GM19328 (cell line): ENCODE results near the gene SCARB1.

Experiments
- ATAC-seq: cut with Tn5 transposase; IDR thresholded peaks from one replicate; pipeline ENCODE4 v1.9.1; 2021; ENCODE audit warnings: mild to moderate bottlenecking, moderate library complexity; ENCODE audit not compliant: unreplicated experiment

SCARB1 gene

GRCh38 chr12:124762791-124763593 is 100.7 kb downstream of the SCARB1 start:
- ATAC-seq = no peak

- ATAC-seq = no peak
These were observed 101.3 kb downstream of the SCARB1 start for GRCh38 chr12:124762384-124762783.

GRCh38 chr12:124761871-124762270 is 101.8 kb downstream of the SCARB1 start:
- no peak for ATAC-seq

DNA sequence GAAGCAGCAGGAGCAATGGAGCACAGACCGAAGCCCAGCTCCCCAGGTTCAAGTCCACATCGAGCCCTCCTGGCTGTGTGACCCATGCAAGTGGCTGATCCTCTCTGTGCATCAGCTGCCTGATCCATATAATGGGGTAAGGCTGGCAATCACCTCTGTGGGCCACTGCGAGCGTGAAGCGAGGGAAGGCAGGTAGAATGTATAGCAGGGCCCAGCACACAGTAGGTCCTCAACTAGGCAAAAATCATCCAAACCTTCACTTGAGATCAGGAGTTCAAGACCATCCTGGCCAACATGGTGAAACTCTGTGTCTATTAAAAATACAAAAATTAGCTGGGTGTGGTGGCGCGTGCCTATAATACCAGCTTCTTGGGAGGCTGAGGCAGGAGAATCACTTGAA is 102.6 kb downstream of the SCARB1 start:
- ATAC-seq = no peak

DNA sequence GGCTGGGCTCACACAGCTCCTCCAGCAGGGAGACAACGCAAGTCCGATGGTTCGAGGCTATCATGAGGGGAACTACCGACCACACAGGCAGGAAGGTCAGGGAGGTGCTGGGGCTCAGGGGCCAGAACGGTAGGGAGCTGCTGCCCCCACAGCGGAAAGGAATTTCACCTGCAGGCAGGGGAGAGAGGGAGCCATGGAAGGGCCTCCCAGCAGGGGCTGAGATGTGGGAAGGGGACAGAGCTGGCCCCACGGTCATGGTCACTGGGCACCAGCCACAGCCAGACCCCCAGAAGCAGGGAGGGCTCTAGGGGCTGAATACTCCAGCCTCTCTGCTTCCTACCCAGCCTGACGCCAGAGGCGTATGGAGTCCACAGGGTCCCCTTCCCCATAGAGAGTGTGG is 103.1 kb downstream of the SCARB1 start:
- ATAC-seq = no peak

- ATAC-seq = no peak
These were observed 103.7 kb downstream of the SCARB1 start for GRCh38 chr12:124759841-124760503.

- no peak for ATAC-seq
These were observed 105.1 kb downstream of the SCARB1 start for GRCh38 chr12:124758266-124759220.

- ATAC-seq = no peak
These were observed 106.3 kb downstream of the SCARB1 start for GRCh38 chr12:124757329-124757728.

GRCh38 chr12:124756760-124757159 is 106.9 kb downstream of the SCARB1 start:
- no peak for ATAC-seq

- ATAC-seq = no peak
These were observed 107.5 kb downstream of the SCARB1 start for GRCh38 chr12:124756166-124756565.

- no peak for ATAC-seq
These were observed 107.9 kb downstream of the SCARB1 start for GRCh38 chr12:124755801-124756148.

DNA sequence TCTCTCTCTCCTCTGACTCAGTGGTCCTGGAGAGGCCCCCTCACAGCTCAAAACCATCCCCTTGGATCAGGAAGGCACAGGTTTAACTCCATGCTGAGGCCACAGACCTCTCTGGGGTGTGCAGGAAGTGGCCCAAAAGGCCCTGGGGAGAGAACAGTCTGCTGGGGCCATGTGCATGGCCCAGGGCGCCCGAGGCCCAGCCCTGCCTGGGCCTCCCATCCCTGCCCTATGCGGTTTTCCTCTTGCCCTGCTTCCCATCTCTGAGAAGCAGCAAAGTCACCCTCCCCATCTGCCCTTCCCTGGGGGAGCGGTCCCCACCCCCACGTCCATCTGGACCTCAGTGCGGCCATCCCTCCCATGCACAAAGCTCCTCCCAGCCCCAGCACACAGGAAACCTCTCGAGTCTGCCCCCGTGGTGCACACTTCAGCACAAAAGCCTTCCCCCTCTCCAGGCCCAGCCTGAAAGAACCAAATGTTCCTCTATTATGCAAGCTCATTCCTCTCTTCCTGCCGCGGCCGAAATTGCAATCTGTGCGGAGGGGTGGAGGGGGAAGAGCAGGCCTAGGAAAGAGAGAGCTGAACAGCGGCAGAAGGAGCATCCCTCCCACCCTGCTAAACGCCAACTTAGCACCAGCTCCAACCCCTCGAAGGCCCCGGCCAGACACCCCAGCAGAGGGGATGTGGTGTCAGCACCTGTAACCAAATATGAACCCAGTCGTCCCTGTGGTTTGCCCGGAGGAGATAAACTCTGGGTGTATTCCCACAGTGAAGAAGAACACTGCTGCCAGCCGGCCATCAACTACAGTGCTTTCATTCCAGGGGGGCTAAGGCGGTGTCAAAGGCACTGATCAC is 108.5 kb downstream of the SCARB1 start:
- no peak for ATAC-seq

- no peak for ATAC-seq
These were observed 109.2 kb downstream of the SCARB1 start for GRCh38 chr12:124754491-124754890.

DNA sequence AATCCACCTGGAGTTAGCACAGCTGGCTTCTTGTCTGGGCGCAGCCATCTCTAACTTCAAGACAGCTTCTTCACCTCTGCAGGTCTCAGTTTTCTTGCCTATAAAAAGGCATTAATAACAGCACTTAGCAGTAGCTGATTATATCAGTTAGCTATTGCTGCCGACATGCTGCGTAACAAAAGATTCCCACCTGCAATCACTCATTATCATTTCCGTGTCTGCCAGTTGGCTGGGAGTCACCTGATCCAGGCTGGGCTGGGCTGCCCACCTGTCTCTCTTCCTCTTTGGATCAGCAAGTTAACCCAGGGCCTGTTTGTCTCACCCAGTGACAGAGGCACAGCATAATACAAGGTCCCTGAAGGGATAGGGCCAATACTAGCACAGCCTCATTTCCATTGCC is 109.7 kb downstream of the SCARB1 start:
- no peak for ATAC-seq

DNA sequence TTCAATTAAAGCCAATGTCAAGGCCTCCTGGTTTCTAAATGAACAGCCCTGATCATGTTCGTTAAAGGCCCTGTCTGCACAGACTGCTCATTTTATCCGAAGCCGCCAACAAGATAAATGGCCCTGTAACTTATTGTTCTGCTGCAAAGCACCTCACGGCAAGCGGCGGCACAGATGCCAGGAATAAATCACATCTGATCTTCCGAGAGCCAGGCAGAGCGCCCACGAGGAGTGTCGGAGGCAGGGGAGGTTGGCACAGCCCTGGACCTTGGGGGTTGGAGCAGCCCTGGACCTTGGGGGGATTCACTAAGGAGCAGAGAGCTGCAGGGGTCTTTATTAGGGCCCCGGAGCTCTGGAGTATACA is 110.5 kb downstream of the SCARB1 start:
- ATAC-seq = no peak

DNA sequence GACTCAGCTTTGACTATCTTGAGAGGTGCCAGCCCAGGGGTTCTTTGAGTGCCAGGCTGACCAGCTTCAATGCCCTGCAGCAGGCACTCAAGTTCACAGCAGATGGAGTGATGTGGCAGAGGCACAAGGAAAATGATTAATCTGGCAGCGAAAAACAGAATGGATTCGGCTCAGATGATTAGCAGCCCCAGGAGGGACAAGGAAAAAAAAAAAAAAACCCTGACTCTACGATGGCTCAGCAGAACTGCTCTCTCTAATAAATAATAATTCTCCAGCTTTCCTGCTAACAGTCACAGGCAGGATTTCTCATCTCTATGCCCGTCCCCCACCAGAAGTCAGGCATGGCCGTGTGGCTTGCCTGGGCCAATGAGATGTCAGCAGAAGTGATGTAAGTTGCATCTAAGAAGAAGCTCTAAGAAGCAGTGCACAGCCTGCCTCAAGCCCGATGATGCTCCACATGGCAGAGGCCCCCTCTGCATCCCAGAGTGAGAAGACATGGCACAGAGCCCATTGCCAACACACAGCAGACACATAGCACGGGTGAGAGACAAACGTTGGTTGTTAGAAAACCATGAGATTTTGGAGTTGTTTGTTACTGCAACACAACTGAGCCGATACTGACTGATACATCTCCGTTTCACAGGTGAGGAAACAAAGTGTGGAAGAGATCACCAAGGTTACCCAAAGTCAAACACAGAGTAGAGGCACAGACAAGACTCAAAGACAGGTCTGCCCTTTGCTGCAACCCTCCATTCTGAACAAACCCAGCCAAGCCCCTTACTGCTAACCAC is 111.0 kb downstream of the SCARB1 start:
- no peak for ATAC-seq

DNA sequence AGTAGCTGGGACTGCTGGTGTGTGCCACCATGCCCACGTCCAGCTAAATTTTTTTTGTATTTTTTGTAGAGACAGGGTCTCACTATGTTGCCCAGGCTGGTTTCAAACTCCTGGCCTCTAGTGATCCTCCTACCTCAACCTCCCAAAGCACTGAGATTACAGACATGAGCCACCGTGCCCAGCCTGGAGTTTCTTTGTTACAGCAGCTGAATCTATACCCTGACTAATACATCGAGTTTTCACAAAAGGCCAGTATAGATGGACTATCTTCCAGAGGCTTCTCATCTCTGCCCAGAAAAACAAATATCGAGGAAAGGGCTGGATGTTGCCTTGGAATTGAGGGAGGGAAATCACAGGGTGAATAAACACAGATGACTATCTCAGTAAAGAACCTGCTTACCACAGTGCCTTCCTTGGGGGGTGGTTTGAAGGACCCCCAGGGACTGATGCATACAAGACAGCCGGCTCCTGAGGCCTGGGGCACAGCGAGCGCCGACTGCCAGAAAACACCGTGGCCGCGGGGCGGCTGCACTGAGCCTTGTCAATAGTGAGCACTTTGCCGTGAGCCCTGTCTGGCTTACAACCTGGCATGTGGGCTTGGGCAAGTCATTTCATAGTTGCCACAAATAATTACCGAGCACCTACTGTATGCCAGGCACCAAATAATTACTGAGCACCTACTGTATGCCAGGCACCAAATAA is 111.9 kb downstream of the SCARB1 start:
- ATAC-seq = no peak

DNA sequence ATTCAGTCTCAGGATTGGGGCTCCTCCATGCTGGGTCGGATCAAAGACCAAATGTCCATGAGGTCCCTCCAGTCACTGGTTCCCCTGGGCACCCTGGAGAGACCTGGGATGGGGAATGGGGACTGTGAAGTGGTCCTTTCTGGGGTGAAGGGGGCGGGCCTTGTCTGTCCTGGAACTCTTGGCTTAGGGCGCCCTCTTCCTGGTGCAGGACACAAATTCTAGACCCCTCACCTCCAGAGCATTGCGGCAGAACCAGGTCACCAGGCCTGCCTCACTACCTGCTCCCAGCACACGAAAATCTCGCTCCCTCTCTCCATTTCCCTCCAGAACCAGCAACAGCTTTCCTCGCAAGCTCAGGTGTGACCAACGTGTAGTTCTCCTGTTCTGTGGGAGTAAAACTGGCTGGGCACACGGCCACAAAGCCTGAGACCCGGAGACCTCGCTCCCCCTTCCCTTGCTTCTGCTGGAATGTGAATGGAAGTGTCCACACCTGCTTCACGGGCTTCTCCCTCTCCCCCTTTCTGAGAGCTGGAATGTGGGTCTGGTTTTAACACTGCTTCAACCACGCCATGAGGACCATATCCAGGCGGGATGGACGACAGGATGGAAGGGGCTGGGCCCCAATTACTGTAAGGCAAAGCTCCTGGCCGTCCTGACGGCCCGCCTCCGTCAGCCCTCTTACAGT is 112.7 kb downstream of the SCARB1 start:
- no peak for ATAC-seq
